ENCODE measurements around the gene G3BP2.

Gene G3BP2

GRCh38 chr4:75653845-75654503, 19.2 kb downstream of the G3BP2 start:
- no peak overlapping the region for H3K27ac ChIP-seq
- no peak overlapping the region for H3K4me3 ChIP-seq

- Histone ChIP-seq H3K4me3 (no peak overlapping the region), H3K27ac (no peak overlapping the region)
These were observed 29.1 kb downstream of the G3BP2 start for GRCh38 chr4:75644095-75644494.

GRCh38 chr4:75643651-75644050, 29.6 kb downstream of the G3BP2 start:
- Histone ChIP-seq H3K4me3 (no peak overlapping the region), H3K27ac (no peak overlapping the region)

- Histone ChIP-seq H3K27ac (no peak overlapping the region), H3K4me3 (no peak overlapping the region)
These were observed 34.0 kb downstream of the G3BP2 start for GRCh38 chr4:75639124-75639695.

- H3K4me3 ChIP-seq, result no peak overlapping the region
These were observed 35.4 kb downstream of the G3BP2 start for GRCh38 chr4:75637827-75638226.

GRCh38 chr4:75637176-75637575, 36.0 kb downstream of the G3BP2 start:
- Histone ChIP-seq H3K4me3 (no peak overlapping the region), H3K27ac (no peak overlapping the region)

More at GRCh38 chr4:75637827-75638226, 35.4 kb downstream of the G3BP2 start:
- H3K27ac ChIP-seq, result no peak overlapping the region

- no peak overlapping the region for H3K4me3 ChIP-seq
- no peak overlapping the region for H3K27ac ChIP-seq
These were observed 38.3 kb downstream of the G3BP2 start for GRCh38 chr4:75634951-75635350.

GRCh38 chr4:75634281-75634680, 38.9 kb downstream of the G3BP2 start:
- H3K4me3 ChIP-seq, result no peak overlapping the region
- H3K27ac ChIP-seq, result no peak overlapping the region

GRCh38 chr4:75633846-75634245, 39.4 kb downstream of the G3BP2 start:
- Histone ChIP-seq H3K27ac (no peak overlapping the region), H3K4me3 (no peak overlapping the region)

GRCh38 chr4:75630937-75631329, 42.3 kb downstream of the G3BP2 start:
- peak overlapping the region; percentile 26 to 58 (median 36) for H3K4me3 ChIP-seq
- peak overlapping the region in 4 of 21 experiments; percentile 10 to 56 (median 26) for H3K27ac ChIP-seq

- H3K27ac ChIP-seq, result peak within 1 kb of the TSS in 5 of 21 experiments; percentile 10 to 56 (median 34)
- peak within 1 kb of the TSS; percentile 26 to 58 (median 36) for H3K4me3 ChIP-seq
These were observed 42.9 kb downstream of the G3BP2 start, which contains the start of gene CDKL2 for GRCh38 chr4:75630174-75630936. TSS of gene CDKL2 (minus strand) at chr4:75630528. CDS start at chr4:75625988, 4,540 bp downstream.

GRCh38 chr4:75629239-75629638, 44.0 kb downstream of the G3BP2 start:
- Histone ChIP-seq H3K4me3 (no peak overlapping the region), H3K27ac (no peak overlapping the region)

GRCh38 chr4:75623026-75623425, 50.2 kb downstream of the G3BP2 start:
- Histone ChIP-seq H3K27ac (no peak overlapping the region), H3K4me3 (no peak overlapping the region)

GRCh38 chr4:75621715-75622114, 51.5 kb downstream of the G3BP2 start:
- H3K4me3 ChIP-seq, result no peak overlapping the region
- H3K27ac ChIP-seq, result no peak overlapping the region

GRCh38 chr4:75612306-75612705, 60.9 kb downstream of the G3BP2 start:
- Histone ChIP-seq H3K4me3 (no peak overlapping the region), H3K27ac (no peak overlapping the region)

GRCh38 chr4:75605928-75606327, 67.3 kb downstream of the G3BP2 start:
- H3K4me3 ChIP-seq, result no peak overlapping the region
- H3K27ac ChIP-seq, result no peak overlapping the region

- Histone ChIP-seq H3K4me3 (no peak overlapping the region), H3K27ac (no peak overlapping the region)
These were observed 73.6 kb downstream of the G3BP2 start for GRCh38 chr4:75599647-75600046.

GRCh38 chr4:75598390-75598789, 74.8 kb downstream of the G3BP2 start:
- Histone ChIP-seq H3K27ac (no peak overlapping the region), H3K4me3 (no peak overlapping the region)

- Histone ChIP-seq H3K27ac (no peak overlapping the region), H3K4me3 (no peak overlapping the region)
These were observed 77.2 kb downstream of the G3BP2 start for GRCh38 chr4:75596061-75596460.

- H3K27ac ChIP-seq, result no peak overlapping the region
These were observed 79.8 kb downstream of the G3BP2 start for GRCh38 chr4:75593393-75593792.

More at GRCh38 chr4:75593393-75593792, 79.8 kb downstream of the G3BP2 start:
- H3K4me3 ChIP-seq, result no peak overlapping the region
